Measurements from ENCODE around the gene ELAVL1. TPM values are rescaled to one million over a fixed set of nuclear protein-coding genes. Genes with fewer than 3 reads are reported as not detected.
"Not testable (repeated sequence)": the region's sequence is repeated elsewhere in the genome, so short reads cannot be mapped to it uniquely, and the experiment has no call there.

Gene ELAVL1
- polyA plus RNA-seq, 3 donors: 15.2 to 29.7 (median 16.9) TPM

DNA sequence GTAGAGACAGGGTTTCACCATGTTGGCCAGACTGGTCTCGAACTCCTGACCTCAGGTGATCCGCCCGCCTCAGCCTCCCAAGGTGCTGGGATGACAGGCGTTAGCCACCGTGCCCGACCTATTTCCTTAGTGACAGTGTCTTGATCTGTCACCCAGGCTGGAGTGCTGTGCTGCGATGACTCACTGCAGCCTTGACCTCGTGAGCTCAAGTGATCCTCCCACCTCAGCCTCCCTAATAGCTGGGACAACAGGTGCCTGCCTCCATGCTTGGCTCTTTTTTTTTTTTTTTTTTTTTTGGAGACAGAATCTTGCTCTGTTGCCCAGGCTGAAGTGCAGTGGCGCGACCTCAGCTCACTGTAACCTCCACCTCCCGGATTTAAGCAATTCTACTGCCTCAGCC is 75.4 kb downstream of the ELAVL1 start:
- not testable (repeated sequence) for H3K27ac ChIP-seq (ENCODE audit: low read depth, low read length)
- WGBS, 3 donors: 81 to 91% (median 88%) methylated on average over 8 to 11 of the region's 11 CpGs

GRCh38 chr19:7928741-7929701 is 76.4 kb downstream of the ELAVL1 start:
- WGBS, 3 donors: 48 to 69% (median 56%) methylated on average over 24 of the region's 24 CpGs

DNA sequence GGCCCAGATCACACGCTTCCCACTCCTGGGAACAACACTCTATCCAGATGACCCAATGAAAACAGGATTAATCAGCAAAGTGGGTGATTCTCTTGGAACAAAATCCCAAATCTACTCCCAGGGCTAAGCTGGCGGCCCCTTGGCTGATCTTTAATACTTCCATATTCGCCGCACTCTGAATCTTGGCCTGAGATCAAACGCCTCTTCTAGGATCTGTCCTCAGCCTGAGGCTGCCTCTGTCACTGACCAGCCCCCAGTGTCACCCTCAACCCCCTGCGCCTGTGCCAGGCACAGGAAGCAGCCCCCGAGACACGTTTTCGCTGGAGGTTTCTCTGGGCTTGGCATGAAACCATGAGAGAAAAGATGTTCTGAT is 77.1 kb downstream of the ELAVL1 start:
- no peak overlapping the region for H3K27ac ChIP-seq (ENCODE audit: low read depth, low read length)
- WGBS, 3 donors: 52 to 78% (median 63%) methylated on average over 9 of the region's 9 CpGs

More at GRCh38 chr19:7928741-7929701, 76.4 kb downstream of the ELAVL1 start:
- H3K27ac ChIP-seq (ENCODE audit: low read depth, low read length): peak overlapping the region; percentile 58

DNA sequence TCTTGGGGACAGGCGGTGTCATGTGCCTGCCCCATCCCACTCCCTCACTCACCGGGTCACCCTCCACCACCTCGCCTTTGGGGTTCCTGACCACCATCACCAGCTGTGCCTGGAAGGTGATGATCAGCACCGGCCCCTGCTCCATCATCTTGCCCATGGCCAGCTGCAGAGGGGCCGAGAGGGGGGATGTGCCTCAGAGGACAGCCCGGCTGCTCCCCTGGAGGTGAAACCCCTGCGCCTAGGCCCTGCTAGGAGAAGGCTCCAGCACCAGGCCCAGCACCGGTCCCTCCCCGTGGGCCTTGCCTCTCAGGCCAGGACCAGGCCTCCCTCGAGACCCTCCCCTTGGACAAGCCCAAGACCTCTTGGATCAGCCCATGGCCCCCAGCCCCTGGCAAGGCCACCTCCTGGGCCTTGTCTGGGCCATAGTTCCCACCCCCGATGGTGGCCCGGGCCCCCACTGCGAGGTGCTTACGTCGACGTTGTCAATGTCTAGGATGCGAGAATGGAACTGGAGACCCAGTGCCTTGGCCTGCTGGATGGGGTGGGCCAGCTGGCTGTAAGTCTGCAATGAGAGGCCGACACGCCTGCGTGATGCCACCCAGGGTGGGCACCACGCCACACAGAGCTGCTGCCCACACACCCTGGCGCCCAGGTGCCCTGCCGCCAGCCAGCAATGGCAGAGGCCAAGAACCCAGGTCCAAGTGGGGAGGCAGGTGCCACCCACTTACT is 77.7 kb downstream of the ELAVL1 start:
- H3K27ac ChIP-seq (ENCODE audit: low read depth, low read length): no peak overlapping the region
- WGBS, 3 donors: 90% methylated on average over 23 of the region's 23 CpGs

DNA sequence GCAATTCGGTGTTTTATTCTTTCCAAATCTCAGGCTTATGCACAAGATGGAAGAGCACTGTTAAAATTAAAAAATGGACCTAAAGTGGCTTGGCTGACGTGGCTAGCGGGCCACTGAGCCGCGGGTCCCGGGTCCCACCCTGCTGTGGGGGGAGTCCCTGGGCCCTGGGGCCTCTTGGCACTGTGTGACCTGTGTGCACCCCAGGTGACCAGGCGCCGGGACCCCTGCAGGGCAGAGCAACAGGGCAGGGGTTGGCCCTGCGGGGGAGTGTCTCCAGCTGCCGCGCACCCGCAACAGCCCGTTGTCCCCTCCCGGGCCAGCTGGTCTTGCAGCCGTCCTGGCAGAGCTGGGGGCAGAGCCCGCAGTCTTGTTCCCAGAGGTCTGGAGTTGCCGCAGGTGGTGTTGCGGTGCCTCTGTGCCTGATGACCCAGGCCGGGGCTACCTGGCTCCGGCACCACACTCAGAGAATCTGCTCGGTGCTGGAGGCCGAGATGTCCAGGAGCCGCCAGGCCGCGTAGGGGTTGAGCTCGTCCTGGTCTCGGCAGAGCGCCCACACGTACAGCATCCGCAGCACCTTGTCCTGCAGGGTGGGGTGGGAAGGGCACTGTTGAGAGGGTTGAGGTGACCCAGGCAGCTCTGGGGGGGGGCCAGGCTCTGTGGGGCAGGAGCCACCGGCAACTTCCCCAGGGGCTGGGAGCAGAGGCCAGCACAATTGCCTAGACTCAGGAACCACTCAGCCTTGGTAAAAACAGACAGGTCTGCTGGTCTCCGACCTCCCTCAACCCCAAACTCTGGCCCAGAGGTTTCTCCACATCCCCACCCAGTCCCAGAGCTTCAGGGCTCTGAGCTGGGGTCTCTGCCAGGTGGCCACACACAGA is 78.5 kb downstream of the ELAVL1 start:
- WGBS, 3 donors: 73 to 82% (median 80%) methylated on average over 31 to 32 of the region's 32 CpGs
- no peak overlapping the region for H3K27ac ChIP-seq (ENCODE audit: low read depth, low read length)

- WGBS, 3 donors: 10 to 19% (median 17%) methylated on average over 26 to 63 of the region's 65 CpGs
- H3K27ac ChIP-seq (ENCODE audit: low read depth, low read length): no peak within 1 kb of the TSS
Observed at GRCh38 chr19:7926021-7926726, 79.3 kb downstream of the ELAVL1 start, which contains the start of gene CTXN1. Gene CTXN1 (minus strand): TSS chr19:7926135. CDS start chr19:7925538, 597 bp downstream.

DNA sequence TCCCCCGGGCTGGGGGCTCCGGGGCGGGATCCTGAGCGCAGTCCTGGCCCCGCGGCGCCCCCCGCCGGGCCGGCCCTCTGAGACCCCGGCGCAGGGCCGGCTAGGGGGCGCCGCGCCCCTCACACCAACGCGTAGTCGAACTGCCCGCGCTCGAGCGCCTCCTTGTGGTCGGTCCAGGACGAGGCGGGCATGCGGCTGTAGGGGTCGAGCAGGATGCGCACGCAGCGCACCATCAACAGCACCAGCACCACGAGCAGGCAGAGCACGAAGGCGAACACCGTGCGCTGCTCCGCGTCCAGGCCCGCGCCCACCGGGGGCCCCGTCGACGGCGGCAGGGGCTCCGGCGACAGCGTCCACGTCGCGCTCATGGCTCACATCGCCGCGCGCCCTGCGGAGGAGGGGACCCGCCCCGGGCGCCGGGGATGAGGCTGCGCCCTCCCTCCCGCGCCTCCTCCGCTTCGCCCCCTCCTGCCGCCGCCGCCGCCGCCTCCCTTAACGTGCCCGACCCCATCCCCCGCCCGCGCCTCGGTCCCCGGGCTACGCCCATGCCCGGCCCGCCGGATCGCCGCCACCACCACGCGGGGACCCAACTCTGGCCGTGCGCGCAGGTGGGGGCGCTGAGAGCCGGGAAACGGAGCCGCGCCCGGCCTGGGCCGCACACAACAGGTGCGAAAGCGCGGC is 80.1 kb downstream of the ELAVL1 start:
- 0% methylated on average over 50 to 97 of the region's 98 CpGs for WGBS, 3 donors
- H3K27ac ChIP-seq (ENCODE audit: low read depth, low read length): no peak overlapping the region

GRCh38 chr19:7924651-7925170 is 80.7 kb downstream of the ELAVL1 start:
- WGBS, 3 donors: 38 to 42% (median 41%) methylated on average over 25 to 34 of the region's 34 CpGs
- no peak overlapping the region for H3K27ac ChIP-seq (ENCODE audit: low read depth, low read length)

- 72 to 78% (median 75%) methylated on average over 10 to 12 of the region's 12 CpGs for WGBS, 3 donors
- H3K27ac ChIP-seq (ENCODE audit: low read depth, low read length): no peak overlapping the region
Observed at GRCh38 chr19:7924241-7924640, 81.2 kb downstream of the ELAVL1 start.

- 76 to 84% (median 76%) methylated on average over 31 of the region's 31 CpGs for WGBS, 3 donors
- no peak overlapping the region for H3K27ac ChIP-seq (ENCODE audit: low read depth, low read length)
Observed at GRCh38 chr19:7923295-7924191, 81.9 kb downstream of the ELAVL1 start.

- H3K27ac ChIP-seq (ENCODE audit: low read depth, low read length): no peak overlapping the region
- 87 to 91% (median 90%) methylated on average over 8 of the region's 8 CpGs for WGBS, 3 donors
Observed at GRCh38 chr19:7922836-7923195, 82.6 kb downstream of the ELAVL1 start.

DNA sequence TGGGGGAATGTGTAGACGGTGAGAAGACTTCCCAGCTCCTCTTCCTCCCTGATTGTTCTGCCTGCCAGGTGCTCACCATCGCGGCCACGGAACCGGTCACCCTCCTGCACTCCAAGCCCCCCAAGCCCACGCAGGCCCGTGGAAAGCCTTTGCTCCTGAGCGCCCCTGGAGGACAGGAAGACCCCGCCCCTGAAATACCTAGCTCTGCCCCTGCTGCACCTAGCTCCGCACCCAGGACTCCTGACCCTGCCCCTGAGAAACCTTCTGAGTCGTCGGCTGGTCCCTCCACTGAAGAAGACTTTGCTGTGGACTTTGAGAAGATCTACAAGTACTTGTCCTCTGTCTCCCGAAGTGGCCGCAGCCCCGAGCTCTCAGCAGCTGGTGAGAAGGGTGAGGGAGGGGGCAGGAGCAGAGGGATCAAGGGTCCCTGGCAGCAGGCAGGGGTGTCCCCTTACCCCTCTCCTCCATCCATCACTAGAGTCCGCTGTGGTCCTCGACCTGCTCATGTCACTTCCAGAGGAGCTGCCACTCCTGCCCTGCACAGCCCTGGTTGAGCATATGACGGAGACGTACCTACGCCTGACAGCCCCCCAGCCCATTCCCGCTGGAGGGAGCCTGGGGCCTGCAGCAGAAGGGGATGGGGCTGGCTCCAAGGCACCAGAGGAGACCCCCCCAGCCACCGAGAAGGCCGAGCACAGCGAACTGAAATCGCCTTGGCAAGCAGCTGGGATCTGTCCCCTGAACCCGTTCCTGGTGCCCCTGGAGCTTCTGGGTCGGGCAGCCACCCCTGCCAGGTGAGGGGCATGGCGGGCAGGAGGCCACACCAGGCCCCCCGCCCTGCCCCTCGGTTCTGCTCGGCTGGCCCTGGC is 83.2 kb downstream of the ELAVL1 start:
- 91 to 94% (median 92%) methylated on average over 29 to 31 of the region's 31 CpGs for WGBS, 3 donors
- no peak overlapping the region for H3K27ac ChIP-seq (ENCODE audit: low read depth, low read length)

GRCh38 chr19:7921302-7921966 is 84.0 kb downstream of the ELAVL1 start:
- H3K27ac ChIP-seq (ENCODE audit: low read depth, low read length): peak overlapping the region; percentile 51
- 35 to 62% (median 43%) methylated on average over 13 to 17 of the region's 17 CpGs for WGBS, 3 donors

- H3K27ac ChIP-seq (ENCODE audit: low read depth, low read length): peak overlapping the region; percentile 51
- 0 to 2% (median 2%) methylated on average over 37 to 61 of the region's 62 CpGs for WGBS, 3 donors
Observed at GRCh38 chr19:7920519-7921301, 84.7 kb downstream of the ELAVL1 start.

All from adipose tissue (tissue), 3 donors.